GM23338 (cell line): ENCODE data around the gene CLN6. TPM values are rescaled to one million over a fixed set of nuclear protein-coding genes. Genes with fewer than 3 reads are reported as not detected.

Experiments
- ATAC-seq: fragments of 200-7000 bp; cut with Tn5 transposase; 3 replicates; pipeline ENCODE4 v1.9.1; 2020
- DNase-seq: peaks from one replicate; pipeline ENCODE4 v3.0.0-alpha.2; 2015; ENCODE audit warnings: low spot score
- H2AFZ ChIP-seq: fragments of 200-600 bp; sonication (generic); 2 replicates; pipeline ENCODE4 v1.8.0; 2016; ENCODE audit warnings: antibody characterized with exemption, mild to moderate bottlenecking, moderate library complexity
- H3F3A ChIP-seq: fragments of 200-600 bp; sonication (generic); replicated peaks from 2 replicates; pipeline ENCODE4 v1.8.0; 2017; ENCODE audit warnings: antibody characterized with exemption, mixed run types, low read depth
- H3K27ac ChIP-seq: fragments of 200-600 bp; sonication (generic); 2 replicates; pipeline ENCODE4 v1.6.1; 2016; ENCODE audit warnings: low read depth
- H3K27me3 ChIP-seq: fragments of 200-600 bp; sonication (generic); 2 replicates; pipeline ENCODE4 v1.8.0; 2016; ENCODE audit warnings: mild to moderate bottlenecking, mixed run types, moderate library complexity; ENCODE audit not compliant: insufficient read depth
- H3K36me3 ChIP-seq: fragments of 200-600 bp; sonication (generic); 2 replicates; pipeline ENCODE4 v1.8.0; 2016; ENCODE audit warnings: mild to moderate bottlenecking; ENCODE audit not compliant: insufficient read depth
- H3K4me1 ChIP-seq: fragments of 200-600 bp; sonication (generic); 2 replicates; pipeline ENCODE4 v1.8.0; 2016; ENCODE audit warnings: mild to moderate bottlenecking, moderate library complexity; ENCODE audit not compliant: insufficient read depth
- H3K4me2 ChIP-seq: fragments of 200-600 bp; sonication (generic); 2 replicates; pipeline ENCODE4 v1.7.1; 2017; ENCODE audit warnings: mixed run types
- H3K4me3 ChIP-seq: fragments of 200-600 bp; sonication (generic); 2 replicates; pipeline ENCODE4 v1.6.1; 2016; ENCODE audit warnings: mixed run types
- H3K79me2 ChIP-seq: fragments of 200-600 bp; sonication (generic); replicated peaks from 2 replicates; pipeline ENCODE4 v1.8.0; 2017; ENCODE audit warnings: mild to moderate bottlenecking; ENCODE audit not compliant: insufficient read depth
- H3K9me2 ChIP-seq: fragments of 200-600 bp; sonication (generic); 2 replicates; pipeline ENCODE4 v1.8.0; 2017; ENCODE audit not compliant: insufficient read depth
- H4K20me1 ChIP-seq: fragments of 200-600 bp; sonication (generic); replicated peaks from 2 replicates; pipeline ENCODE4 v1.8.0; 2017; ENCODE audit warnings: mild to moderate bottlenecking; ENCODE audit not compliant: insufficient read depth
- H3K27ac Mint-ChIP-seq: 2 replicates; pipeline ENCODE4 v1.8.0; 2020; ENCODE audit warnings: inconsistent platforms, mild to moderate bottlenecking, moderate library complexity, mixed read lengths
- H3K27me3 Mint-ChIP-seq: 3 replicates; pipeline ENCODE4 v1.8.0; 2022; ENCODE audit warnings: low read depth, mild to moderate bottlenecking, moderate library complexity, mixed read lengths, inconsistent platforms; ENCODE audit not compliant: insufficient read depth, poor library complexity
- H3K36me3 Mint-ChIP-seq: 3 replicates; pipeline ENCODE4 v1.8.0; 2021; ENCODE audit warnings: low read depth, mild to moderate bottlenecking, inconsistent platforms, moderate library complexity, mixed read lengths
- H3K4me1 Mint-ChIP-seq: 3 replicates; pipeline ENCODE4 v1.8.0; 2020; ENCODE audit warnings: mild to moderate bottlenecking, inconsistent platforms, mixed read lengths
- H3K4me3 Mint-ChIP-seq: 3 replicates; pipeline ENCODE4 v1.8.0; 2021; ENCODE audit warnings: moderate library complexity, mild to moderate bottlenecking, inconsistent platforms, mixed read lengths
- H3K9me3 Mint-ChIP-seq: 3 replicates; pipeline ENCODE4 v1.8.0; 2020; ENCODE audit warnings: moderate library complexity, mild to moderate bottlenecking, inconsistent platforms, mixed read lengths
- CREB1 ChIP-seq: fragments of 250-450 bp; sonication (Bioruptor Pico); IDR thresholded peaks from 2 replicates; pipeline ENCODE4 v1.5.0; 2020; ENCODE audit warnings: low read depth, mild to moderate bottlenecking, moderate library complexity
- EZH2 ChIP-seq: fragments of 200-600 bp; sonication (generic); IDR thresholded peaks from one replicate; pipeline ENCODE4 v1.8.0; 2017; ENCODE audit warnings: antibody characterized with exemption, mild to moderate bottlenecking, low read depth; ENCODE audit not compliant: unreplicated experiment
- EZH2phosphoT487 ChIP-seq: fragments of 200-600 bp; sonication (generic); IDR thresholded peaks from one replicate; pipeline ENCODE4 v1.8.1; 2018; ENCODE audit warnings: antibody characterized with exemption; ENCODE audit not compliant: unreplicated experiment
- JUNB ChIP-seq: IDR thresholded peaks from one replicate; pipeline ENCODE4 v1.6.1; 2016; ENCODE audit warnings: antibody characterized with exemption; ENCODE audit not compliant: unreplicated experiment
- POLR2AphosphoS5 ChIP-seq: IDR thresholded peaks from 2 replicates; pipeline ENCODE4 v1.6.1; 2016; ENCODE audit warnings: antibody characterized with exemption, low read depth
- REST ChIP-seq: IDR thresholded peaks from one replicate; pipeline ENCODE4 v1.6.1; 2018; ENCODE audit warnings: antibody characterized with exemption; ENCODE audit not compliant: unreplicated experiment
- STAT1 ChIP-seq: IDR thresholded peaks from one replicate; pipeline ENCODE4 v1.6.1; 2016; ENCODE audit warnings: antibody characterized with exemption; ENCODE audit not compliant: unreplicated experiment
- ZNF331 ChIP-seq: fragments of 250-450 bp; sonication (Bioruptor Pico); IDR thresholded peaks from 2 replicates; pipeline ENCODE4 v1.5.0; 2020; ENCODE audit warnings: low read depth, mild to moderate bottlenecking, moderate library complexity
- polyA plus RNA-seq: library from polyadenylated mRNA; unstranded; fragments of >200 nt; fragmentation: Nextera tagmentation; extraction: Ambion mirVana; gene quantifications from 2 replicates; pipeline ENCODE4 v1.2.1, GENCODE V29; 2016
- total RNA-seq: library from RNA; depleted of rRNA; stranded (reverse); fragments of >200 nt; shearing (Covaris generic); gene quantifications from 2 replicates; pipeline ENCODE4 v1.2.3, GENCODE V29; 2014
- TF ChIP-seq, protein P1 (sequence below), 2 experiments: fragments of 200-600 bp in 1 of 2; sonication (generic) in 1 of 2; conservative IDR thresholded peaks; 2 replicates each; pipeline versions ENCODE4 v1.5.1 to v1.6.1; 2016 to 2017; ENCODE audit warnings: antibody characterized with exemption in 2 of 2, low read depth in 2 of 2, mild to moderate bottlenecking in 2 of 2, moderate library complexity in 1 of 2
- TF ChIP-seq, protein P2 (sequence below): fragments of 250-450 bp; sonication (Bioruptor Pico); IDR thresholded peaks from 2 replicates; pipeline ENCODE4 v1.5.0; 2020; ENCODE audit warnings: mild to moderate bottlenecking, moderate library complexity

The CLN6 gene
- total and polyA plus RNA-seq, 2 experiments from 2014 or later: 20.7 to 69.5 TPM

DNA sequence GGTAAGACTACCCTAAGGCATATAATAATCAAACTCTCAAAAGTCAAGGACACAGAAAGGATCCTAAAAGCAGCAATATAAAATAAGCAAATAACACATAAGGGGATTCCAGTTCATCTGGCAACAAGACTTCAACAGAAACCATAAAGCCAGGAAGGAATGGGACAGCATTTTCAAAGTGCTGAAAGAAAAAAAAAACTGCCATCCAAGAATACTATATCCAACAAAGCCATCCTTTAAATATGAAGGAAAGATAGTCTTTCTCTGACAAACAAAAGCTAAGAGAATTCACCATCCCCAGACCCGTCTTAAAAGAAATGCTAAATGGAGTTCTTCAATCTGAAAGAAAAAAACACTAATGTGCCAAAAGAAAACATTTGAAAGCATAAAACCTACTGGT is 14.7 kb upstream of the CLN6 start:
- Histone ChIP-seq H3K36me3 (0 out of 2 replicates have a peak, but pooled peaks cover 4% of the 10 kb centered on the region), H4K20me1 (no peaks in the 10 kb centered on the region), H3K4me1 (no peaks in the 10 kb centered on the region), H3F3A (no peaks in the 10 kb centered on the region), H3K4me3 (no peak overlapping the region), H3K27me3 (no peaks in the 10 kb centered on the region), H2AFZ (no peak overlapping the region), H3K4me2 (no peak overlapping the region), H3K9me2 (no peaks in the 10 kb centered on the region), H3K79me2 (no peaks in the 10 kb centered on the region), H3K27ac (no peak overlapping the region)
- Mint-ChIP-seq H3K27me3 (no peaks in the 10 kb centered on the region), H3K27ac (no peak overlapping the region), H3K4me1 (peaks cover 9% of the 10 kb centered on the region; the same call in 2 of the 3 replicates), H3K36me3 (peaks cover 12% of the 10 kb centered on the region; the same call in 2 of the 3 replicates), H3K4me3 (no peak overlapping the region), H3K9me3 (peaks cover 23% of the 10 kb centered on the region; the same call in 2 of the 3 replicates)
- TF ChIP-seq, protein P1, sequence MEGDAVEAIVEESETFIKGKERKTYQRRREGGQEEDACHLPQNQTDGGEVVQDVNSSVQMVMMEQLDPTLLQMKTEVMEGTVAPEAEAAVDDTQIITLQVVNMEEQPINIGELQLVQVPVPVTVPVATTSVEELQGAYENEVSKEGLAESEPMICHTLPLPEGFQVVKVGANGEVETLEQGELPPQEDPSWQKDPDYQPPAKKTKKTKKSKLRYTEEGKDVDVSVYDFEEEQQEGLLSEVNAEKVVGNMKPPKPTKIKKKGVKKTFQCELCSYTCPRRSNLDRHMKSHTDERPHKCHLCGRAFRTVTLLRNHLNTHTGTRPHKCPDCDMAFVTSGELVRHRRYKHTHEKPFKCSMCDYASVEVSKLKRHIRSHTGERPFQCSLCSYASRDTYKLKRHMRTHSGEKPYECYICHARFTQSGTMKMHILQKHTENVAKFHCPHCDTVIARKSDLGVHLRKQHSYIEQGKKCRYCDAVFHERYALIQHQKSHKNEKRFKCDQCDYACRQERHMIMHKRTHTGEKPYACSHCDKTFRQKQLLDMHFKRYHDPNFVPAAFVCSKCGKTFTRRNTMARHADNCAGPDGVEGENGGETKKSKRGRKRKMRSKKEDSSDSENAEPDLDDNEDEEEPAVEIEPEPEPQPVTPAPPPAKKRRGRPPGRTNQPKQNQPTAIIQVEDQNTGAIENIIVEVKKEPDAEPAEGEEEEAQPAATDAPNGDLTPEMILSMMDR (conservative IDR thresholded peaks at IDR 0.05; ENCODE audit: low read depth in 2 of 2): no peak
- TF ChIP-seq CREB1: no peak
- TF ChIP-seq EZH2phosphoT487: no peak
- TF ChIP-seq EZH2: no peak
- TF ChIP-seq POLR2AphosphoS5: no peak
- TF ChIP-seq STAT1: no peak
- TF ChIP-seq, protein P2, sequence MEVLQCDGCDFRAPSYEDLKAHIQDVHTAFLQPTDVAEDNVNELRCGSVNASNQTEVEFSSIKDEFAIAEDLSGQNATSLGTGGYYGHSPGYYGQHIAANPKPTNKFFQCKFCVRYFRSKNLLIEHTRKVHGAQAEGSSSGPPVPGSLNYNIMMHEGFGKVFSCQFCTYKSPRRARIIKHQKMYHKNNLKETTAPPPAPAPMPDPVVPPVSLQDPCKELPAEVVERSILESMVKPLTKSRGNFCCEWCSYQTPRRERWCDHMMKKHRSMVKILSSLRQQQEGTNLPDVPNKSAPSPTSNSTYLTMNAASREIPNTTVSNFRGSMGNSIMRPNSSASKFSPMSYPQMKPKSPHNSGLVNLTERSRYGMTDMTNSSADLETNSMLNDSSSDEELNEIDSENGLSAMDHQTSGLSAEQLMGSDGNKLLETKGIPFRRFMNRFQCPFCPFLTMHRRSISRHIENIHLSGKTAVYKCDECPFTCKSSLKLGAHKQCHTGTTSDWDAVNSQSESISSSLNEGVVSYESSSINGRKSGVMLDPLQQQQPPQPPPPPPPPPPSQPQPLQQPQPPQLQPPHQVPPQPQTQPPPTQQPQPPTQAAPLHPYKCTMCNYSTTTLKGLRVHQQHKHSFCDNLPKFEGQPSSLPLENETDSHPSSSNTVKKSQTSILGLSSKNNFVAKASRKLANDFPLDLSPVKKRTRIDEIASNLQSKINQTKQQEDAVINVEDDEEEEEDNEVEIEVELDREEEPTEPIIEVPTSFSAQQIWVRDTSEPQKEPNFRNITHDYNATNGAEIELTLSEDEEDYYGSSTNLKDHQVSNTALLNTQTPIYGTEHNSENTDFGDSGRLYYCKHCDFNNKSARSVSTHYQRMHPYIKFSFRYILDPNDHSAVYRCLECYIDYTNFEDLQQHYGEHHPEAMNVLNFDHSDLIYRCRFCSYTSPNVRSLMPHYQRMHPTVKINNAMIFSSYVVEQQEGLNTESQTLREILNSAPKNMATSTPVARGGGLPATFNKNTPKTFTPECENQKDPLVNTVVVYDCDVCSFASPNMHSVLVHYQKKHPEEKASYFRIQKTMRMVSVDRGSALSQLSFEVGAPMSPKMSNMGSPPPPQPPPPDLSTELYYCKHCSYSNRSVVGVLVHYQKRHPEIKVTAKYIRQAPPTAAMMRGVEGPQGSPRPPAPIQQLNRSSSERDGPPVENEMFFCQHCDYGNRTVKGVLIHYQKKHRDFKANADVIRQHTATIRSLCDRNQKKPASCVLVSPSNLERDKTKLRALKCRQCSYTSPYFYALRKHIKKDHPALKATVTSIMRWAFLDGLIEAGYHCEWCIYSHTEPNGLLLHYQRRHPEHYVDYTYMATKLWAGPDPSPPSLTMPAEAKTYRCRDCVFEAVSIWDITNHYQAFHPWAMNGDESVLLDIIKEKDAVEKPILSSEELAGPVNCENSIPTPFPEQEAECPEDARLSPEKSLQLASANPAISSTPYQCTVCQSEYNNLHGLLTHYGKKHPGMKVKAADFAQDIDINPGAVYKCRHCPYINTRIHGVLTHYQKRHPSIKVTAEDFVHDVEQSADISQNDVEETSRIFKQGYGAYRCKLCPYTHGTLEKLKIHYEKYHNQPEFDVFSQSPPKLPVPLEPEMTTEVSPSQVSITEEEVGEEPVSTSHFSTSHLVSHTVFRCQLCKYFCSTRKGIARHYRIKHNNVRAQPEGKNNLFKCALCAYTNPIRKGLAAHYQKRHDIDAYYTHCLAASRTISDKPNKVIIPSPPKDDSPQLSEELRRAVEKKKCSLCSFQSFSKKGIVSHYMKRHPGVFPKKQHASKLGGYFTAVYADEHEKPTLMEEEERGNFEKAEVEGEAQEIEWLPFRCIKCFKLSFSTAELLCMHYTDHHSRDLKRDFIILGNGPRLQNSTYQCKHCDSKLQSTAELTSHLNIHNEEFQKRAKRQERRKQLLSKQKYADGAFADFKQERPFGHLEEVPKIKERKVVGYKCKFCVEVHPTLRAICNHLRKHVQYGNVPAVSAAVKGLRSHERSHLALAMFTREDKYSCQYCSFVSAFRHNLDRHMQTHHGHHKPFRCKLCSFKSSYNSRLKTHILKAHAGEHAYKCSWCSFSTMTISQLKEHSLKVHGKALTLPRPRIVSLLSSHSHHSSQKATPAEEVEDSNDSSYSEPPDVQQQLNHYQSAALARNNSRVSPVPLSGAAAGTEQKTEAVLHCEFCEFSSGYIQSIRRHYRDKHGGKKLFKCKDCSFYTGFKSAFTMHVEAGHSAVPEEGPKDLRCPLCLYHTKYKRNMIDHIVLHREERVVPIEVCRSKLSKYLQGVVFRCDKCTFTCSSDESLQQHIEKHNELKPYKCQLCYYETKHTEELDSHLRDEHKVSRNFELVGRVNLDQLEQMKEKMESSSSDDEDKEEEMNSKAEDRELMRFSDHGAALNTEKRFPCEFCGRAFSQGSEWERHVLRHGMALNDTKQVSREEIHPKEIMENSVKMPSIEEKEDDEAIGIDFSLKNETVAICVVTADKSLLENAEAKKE: no peak
- TF ChIP-seq ZNF331: no peak
- TF ChIP-seq REST: no peak
- no peak for TF ChIP-seq JUNB
- DNase-seq (no peak), ATAC-seq (no peak)
